ENCODE measurements around the gene CDH13. TPM values are rescaled to one million over a fixed set of nuclear protein-coding genes. Genes with fewer than 3 reads are reported as not detected.

The CDH13 gene
- total RNA-seq, 2 donors from 2014 or later, result 228 to 280 TPM

GRCh38 chr16:83356266-83356665, 729.5 kb downstream of the CDH13 start:
- TF ChIP-seq CTCF (IDR thresholded peaks at IDR 0.05), result peak; percentile 57
- Histone ChIP-seq H3K4me3 (no peak overlapping the region), H3K9me3 (no peaks in the 10 kb centered on the region), H3K36me3 (no peaks in the 10 kb centered on the region), H3K27me3 (replicated peaks; ENCODE audit: insufficient read depth) (no peaks in the 10 kb centered on the region), H3K4me1 (ENCODE audit: control insufficient read depth in 1 of 2, low read depth in 2 of 2) (peaks cover 0 to 9% of the 10 kb centered on the region in 2 donors), H3K27ac (no peak overlapping the region)
- no peak for ATAC-seq (ENCODE audit: insufficient number of reproducible peaks, low FRiP score, low read depth)
- DNase-seq (ENCODE audit: low spot score), result no peak

GRCh38 chr16:83356986-83357385, 730.2 kb downstream of the CDH13 start:
- Histone ChIP-seq H3K4me3 (no peak overlapping the region), H3K27me3 (replicated peaks; ENCODE audit: insufficient read depth) (no peaks in the 10 kb centered on the region), H3K9me3 (no peaks in the 10 kb centered on the region), H3K4me1 (ENCODE audit: control insufficient read depth in 1 of 2, low read depth in 2 of 2) (peaks cover 0 to 9% of the 10 kb centered on the region in 2 donors), H3K27ac (no peak overlapping the region), H3K36me3 (no peaks in the 10 kb centered on the region)
- DNase-seq (ENCODE audit: low spot score) (no peak), ATAC-seq (ENCODE audit: insufficient number of reproducible peaks, low FRiP score, low read depth) (no peak)
- TF ChIP-seq CTCF (IDR thresholded peaks at IDR 0.05), result no peak

- Histone ChIP-seq H3K9me3 (no peaks in the 10 kb centered on the region), H3K4me3 (no peak overlapping the region), H3K27me3 (replicated peaks; ENCODE audit: insufficient read depth) (no peaks in the 10 kb centered on the region), H3K4me1 (ENCODE audit: control insufficient read depth in 1 of 2, low read depth in 2 of 2) (peaks cover 0 to 8% of the 10 kb centered on the region in 2 donors), H3K36me3 (no peaks in the 10 kb centered on the region), H3K27ac (no peak overlapping the region)
- DNase-seq (ENCODE audit: low spot score) (no peak), ATAC-seq (ENCODE audit: insufficient number of reproducible peaks, low FRiP score, low read depth) (no peak)
- TF ChIP-seq CTCF (IDR thresholded peaks at IDR 0.05), result no peak
Measured at GRCh38 chr16:83363521-83363920, 736.8 kb downstream of the CDH13 start.

GRCh38 chr16:83365166-83365565, 738.4 kb downstream of the CDH13 start:
- ATAC-seq (ENCODE audit: insufficient number of reproducible peaks, low FRiP score, low read depth) (no peak), DNase-seq (ENCODE audit: low spot score) (no peak)
- Histone ChIP-seq H3K4me1 (ENCODE audit: control insufficient read depth in 1 of 2, low read depth in 2 of 2) (peaks cover 0 to 3% of the 10 kb centered on the region in 2 donors), H3K4me3 (no peak overlapping the region), H3K27ac (no peak overlapping the region), H3K27me3 (replicated peaks; ENCODE audit: insufficient read depth) (no peaks in the 10 kb centered on the region), H3K36me3 (no peaks in the 10 kb centered on the region), H3K9me3 (no peaks in the 10 kb centered on the region)
- no peak for TF ChIP-seq CTCF (IDR thresholded peaks at IDR 0.05)

GRCh38 chr16:83366228-83366627, 739.5 kb downstream of the CDH13 start:
- Histone ChIP-seq H3K4me3 (no peak overlapping the region), H3K27ac (no peak overlapping the region), H3K36me3 (no peaks in the 10 kb centered on the region), H3K9me3 (no peaks in the 10 kb centered on the region), H3K4me1 (ENCODE audit: control insufficient read depth in 1 of 2, low read depth in 2 of 2) (peaks cover 0 to 3% of the 10 kb centered on the region in 2 donors), H3K27me3 (replicated peaks; ENCODE audit: insufficient read depth) (no peaks in the 10 kb centered on the region)
- DNase-seq (ENCODE audit: low spot score) (no peak), ATAC-seq (ENCODE audit: insufficient number of reproducible peaks, low FRiP score, low read depth) (no peak)
- no peak for TF ChIP-seq CTCF (IDR thresholded peaks at IDR 0.05)
